ENCODE results near the gene TMEM207.
"Not testable (repeated sequence)": the region's sequence is repeated elsewhere in the genome, so short reads cannot be mapped to it uniquely, and the experiment has no call there.

TMEM207 gene

GRCh38 chr3:190449801-190450200 is at the start of gene TMEM207:
TSS of gene TMEM207 (minus strand) at chr3:190449901. CDS start at chr3:190449809, 92 bp downstream.
- in situ Hi-C loops (cut with MboI; ENCODE audit: low sequenced_read_pairs), result no loop called here

- in situ Hi-C loops (cut with MboI; ENCODE audit: low sequenced_read_pairs), result no loop called here
Observed at GRCh38 chr3:190499122-190499521, 49.4 kb upstream of the TMEM207 start.

DNA sequence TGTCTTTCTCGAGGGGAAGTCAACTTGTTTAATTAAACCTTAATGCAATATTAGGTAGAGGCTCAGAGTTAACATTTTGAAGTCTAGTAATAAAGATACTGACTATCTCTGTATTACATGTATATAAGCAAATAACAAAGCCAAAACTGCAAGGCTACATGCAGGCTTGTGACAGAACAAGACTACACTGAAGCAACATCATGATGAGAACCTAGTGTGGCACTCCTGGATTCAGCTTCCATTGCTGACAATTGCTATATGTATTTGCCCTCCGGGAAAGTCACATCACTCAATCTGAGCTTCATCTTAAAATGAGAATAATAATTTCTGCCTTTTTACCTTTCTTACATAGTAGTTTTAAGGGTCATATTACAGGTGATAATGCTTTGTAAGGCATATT is 48.6 kb upstream of the TMEM207 start:
- in situ Hi-C loops (cut with MboI; ENCODE audit: low sequenced_read_pairs), result no loop called here

- in situ Hi-C loops (cut with MboI; ENCODE audit: low sequenced_read_pairs), result no loop called here
Observed at GRCh38 chr3:190497811-190498210, 48.1 kb upstream of the TMEM207 start.

DNA sequence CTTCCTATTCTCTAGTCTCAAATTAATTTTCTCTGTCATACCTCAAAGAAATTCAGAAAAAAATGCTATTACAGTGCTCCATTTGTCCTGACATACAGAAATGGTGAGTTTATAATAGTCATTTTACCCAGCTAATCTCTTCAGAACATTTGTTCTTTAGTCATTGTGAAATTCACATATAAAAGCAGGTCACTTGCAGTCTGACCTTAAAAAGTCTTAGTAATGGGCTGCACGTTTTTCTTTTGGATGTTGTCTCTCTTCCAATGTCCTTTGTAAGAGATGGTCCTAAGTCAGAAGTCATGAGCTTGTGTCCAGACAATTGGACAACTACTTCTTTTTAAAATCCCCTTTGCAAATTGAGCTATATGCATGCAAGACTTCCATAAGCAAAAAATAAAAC is 47.2 kb upstream of the TMEM207 start:
- in situ Hi-C loops (cut with MboI; ENCODE audit: low sequenced_read_pairs), result no loop called here

DNA sequence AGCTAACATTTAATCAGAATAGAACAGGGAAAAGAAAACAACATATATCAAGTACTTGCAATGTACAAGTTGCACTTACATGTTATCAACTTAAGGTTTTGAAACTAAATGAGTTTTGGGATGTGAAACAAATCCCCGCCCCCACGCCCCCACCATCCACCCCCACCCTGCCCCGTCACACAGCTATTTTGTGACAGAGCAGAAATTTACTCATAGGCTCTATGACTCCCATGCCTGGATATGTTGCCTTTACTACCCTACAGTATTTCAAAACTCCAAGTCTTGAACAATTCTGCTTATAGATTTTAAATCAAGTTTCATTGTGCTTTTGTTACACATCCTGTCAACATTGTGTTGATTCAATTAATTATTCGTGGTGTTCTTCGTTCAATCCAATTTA is 46.1 kb upstream of the TMEM207 start:
- in situ Hi-C loops (cut with MboI; ENCODE audit: low sequenced_read_pairs), result no loop called here

DNA sequence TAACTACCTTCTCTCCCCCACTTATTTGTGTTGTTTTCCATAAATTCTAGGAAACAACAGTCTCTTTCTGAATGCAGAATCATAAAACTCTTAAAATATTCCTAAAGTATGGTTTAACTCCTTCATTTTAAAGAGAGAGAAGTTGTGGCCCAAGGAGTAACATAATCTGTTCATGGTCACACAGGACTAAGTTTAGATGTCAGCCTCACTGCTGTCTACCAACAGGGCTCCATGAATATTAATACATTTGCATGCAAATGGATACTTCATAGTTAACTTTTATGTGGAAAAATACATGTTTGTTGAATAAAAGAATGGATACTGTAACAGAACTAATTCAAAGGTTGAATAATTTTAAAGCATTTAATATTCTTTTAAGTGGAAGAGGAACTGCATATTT is 45.7 kb upstream of the TMEM207 start:
- in situ Hi-C loops (cut with MboI; ENCODE audit: low sequenced_read_pairs), result no loop called here

- in situ Hi-C loops (cut with MboI; ENCODE audit: low sequenced_read_pairs), result no loop called here
Observed at GRCh38 chr3:190494907-190495306, 45.2 kb upstream of the TMEM207 start.

DNA sequence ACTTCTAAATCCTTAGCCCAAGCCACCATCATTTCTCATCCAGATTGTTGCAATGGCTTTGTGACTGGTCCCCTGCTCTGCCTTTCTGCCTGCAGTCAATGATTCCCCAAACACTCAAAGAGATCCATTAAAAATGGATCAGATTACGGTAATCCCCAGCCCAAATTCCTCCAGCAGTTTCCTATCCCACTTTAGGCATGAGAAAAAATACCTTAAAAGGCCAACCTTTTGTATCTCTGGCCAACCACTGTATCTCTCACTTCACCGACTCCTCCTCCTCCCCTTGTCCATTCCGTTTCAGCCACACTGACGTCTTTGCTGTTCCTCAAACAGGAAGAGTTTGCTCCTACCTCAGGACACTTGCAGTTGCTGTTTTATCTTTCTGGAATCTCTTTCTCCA is 43.3 kb upstream of the TMEM207 start:
- in situ Hi-C loops (cut with MboI; ENCODE audit: low sequenced_read_pairs), result no loop called here

DNA sequence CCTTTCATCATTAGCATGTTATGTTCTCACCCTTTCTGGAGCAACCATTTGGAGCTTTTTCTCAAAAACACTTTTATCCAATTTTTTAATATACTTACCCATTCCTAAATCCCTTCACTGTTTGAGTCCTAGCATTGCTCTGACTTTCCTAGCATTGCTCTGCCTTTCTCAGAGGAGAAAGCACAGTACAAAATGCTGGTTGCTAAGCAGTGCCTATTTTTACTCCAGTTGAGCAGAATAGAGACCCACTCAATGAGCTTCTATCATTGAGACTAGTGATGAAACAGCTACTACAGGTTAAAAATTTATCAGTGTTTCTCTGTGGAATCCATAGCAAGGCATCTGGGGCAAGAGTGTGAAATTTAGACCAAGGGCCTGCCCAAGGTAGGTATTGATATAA is 42.4 kb upstream of the TMEM207 start:
- in situ Hi-C loops (cut with MboI; ENCODE audit: low sequenced_read_pairs), result no loop called here

GRCh38 chr3:190491533-190492054 is 41.9 kb upstream of the TMEM207 start:
- in situ Hi-C loops (cut with MboI; ENCODE audit: low sequenced_read_pairs), result no loop called here

GRCh38 chr3:190486908-190487607 is 37.4 kb upstream of the TMEM207 start:
- in situ Hi-C loops (cut with MboI; ENCODE audit: low sequenced_read_pairs), result no loop called here

- in situ Hi-C loops (cut with MboI; ENCODE audit: low sequenced_read_pairs), result no loop called here
Observed at GRCh38 chr3:190486533-190486864, 36.8 kb upstream of the TMEM207 start.

- in situ Hi-C loops (cut with MboI; ENCODE audit: low sequenced_read_pairs), result no loop called here
Observed at GRCh38 chr3:190485830-190486532, 36.3 kb upstream of the TMEM207 start.

- in situ Hi-C loops (cut with MboI; ENCODE audit: low sequenced_read_pairs), result no loop called here
Observed at GRCh38 chr3:190481779-190482178, 32.1 kb upstream of the TMEM207 start.

DNA sequence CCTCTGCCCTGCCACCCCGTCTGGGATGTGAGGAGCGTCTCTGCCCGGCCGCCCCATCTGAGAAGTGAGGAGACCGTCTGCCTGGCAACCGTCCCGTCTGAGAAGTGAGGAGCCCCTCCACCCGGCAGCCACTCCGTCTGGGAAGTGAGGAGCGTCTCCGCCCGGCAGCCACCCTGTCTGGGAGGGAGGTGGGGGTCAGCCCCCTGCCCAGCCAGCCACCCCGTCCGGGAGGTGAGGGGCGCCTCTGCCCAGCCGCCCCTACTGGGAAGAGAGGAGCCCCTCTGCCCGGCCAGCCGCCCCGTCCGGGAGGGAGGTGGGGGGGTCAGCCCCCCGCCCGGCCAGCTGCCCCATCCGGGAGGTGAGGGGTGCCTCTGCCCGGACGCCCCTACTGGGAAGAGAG is 23.6 kb upstream of the TMEM207 start:
- in situ Hi-C loops (cut with MboI; ENCODE audit: low sequenced_read_pairs), result not testable (repeated sequence)

DNA sequence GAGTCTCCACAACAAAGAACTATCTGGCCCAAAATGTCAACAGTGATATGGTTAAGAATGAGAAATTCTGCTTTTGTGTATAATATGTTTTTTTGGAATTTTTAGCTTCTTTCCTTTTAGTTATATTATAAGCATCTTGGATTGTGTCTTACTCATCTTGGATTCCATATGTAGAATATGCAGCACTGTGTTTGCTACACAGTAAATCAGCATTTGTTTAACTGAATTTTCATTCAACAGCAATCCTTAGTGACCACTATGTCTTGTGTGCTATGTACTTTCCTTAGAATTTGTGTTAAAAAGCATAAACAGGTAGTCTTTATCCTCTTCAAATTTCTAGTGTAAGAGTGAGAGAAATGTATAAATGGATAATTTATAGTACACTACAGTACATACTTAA is 18.2 kb upstream of the TMEM207 start:
- in situ Hi-C loops (cut with MboI; ENCODE audit: low sequenced_read_pairs), result no loop called here

- in situ Hi-C loops (cut with MboI; ENCODE audit: low sequenced_read_pairs), result no loop called here
Observed at GRCh38 chr3:190458040-190458439, 8.3 kb upstream of the TMEM207 start.

GRCh38 chr3:190456770-190457169 is 7.1 kb upstream of the TMEM207 start:
- in situ Hi-C loops (cut with MboI; ENCODE audit: low sequenced_read_pairs), result no loop called here

- in situ Hi-C loops (cut with MboI; ENCODE audit: low sequenced_read_pairs), result no loop called here
Observed at GRCh38 chr3:190455828-190456227, 6.1 kb upstream of the TMEM207 start.

DNA sequence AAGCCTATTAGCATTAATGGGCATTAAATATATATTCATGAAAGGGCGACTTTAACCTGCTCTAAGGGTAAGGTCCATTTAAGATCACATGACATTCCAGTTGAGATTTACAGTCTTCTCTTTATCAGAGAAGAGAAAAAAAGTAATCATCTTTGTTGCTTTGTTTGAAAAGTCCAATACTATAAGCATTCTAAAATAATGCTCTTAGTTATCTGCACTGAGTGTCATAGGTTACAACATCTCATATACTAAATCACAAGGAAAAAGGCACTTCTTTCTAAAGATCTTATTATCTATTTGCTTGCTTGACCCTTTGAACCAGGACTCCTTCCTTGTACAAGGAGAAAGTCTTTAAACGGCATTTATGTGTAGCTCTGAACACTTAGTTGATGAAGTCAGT is 1.4 kb downstream of the TMEM207 start:
- in situ Hi-C loops (cut with MboI; ENCODE audit: low sequenced_read_pairs), result no loop called here

DNA sequence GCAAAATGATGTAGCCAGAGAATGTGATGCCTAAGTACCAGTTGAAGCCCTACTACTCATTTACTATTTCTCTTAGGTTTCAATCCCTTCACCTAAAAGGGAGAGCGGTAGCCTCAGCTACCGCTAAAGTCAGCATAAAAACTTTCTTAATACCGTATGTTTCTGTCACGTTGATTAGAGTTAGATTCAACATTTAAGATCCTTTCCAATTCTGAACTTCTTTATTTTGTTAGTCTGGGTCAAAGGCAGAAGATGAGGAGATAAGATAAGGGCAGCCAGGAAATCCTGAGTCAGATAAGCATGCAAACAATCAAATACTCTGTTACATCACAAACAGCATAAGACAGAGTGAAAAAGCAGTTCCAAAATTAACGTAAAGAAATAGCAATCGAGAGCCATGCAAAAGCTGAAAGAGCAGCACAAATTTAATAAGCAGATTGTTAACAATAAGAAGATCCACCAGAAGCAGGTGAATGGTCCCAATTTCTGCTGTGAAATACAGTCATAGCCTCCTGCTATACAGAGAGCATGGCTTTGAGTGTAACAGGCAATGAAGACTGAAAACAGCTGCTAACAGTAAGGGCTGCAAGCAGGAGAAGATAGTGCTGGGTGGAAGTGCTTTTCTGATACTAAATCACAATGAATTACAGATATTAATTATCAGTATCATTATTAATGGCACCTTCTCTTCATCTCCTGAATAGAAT is 3.0 kb downstream of the TMEM207 start:
- in situ Hi-C loops (cut with MboI; ENCODE audit: low sequenced_read_pairs), result no loop called here
